ENCODE results near the gene ID1. TPM values are rescaled to one million over a fixed set of nuclear protein-coding genes. Genes with fewer than 3 reads are reported as not detected.
"Not testable (repeated sequence)": the region's sequence is repeated elsewhere in the genome, so short reads cannot be mapped to it uniquely, and the experiment has no call there.

The ID1 gene
- polyA plus RNA-seq, 3 donors = 147 to 215 (median 156) TPM

DNA sequence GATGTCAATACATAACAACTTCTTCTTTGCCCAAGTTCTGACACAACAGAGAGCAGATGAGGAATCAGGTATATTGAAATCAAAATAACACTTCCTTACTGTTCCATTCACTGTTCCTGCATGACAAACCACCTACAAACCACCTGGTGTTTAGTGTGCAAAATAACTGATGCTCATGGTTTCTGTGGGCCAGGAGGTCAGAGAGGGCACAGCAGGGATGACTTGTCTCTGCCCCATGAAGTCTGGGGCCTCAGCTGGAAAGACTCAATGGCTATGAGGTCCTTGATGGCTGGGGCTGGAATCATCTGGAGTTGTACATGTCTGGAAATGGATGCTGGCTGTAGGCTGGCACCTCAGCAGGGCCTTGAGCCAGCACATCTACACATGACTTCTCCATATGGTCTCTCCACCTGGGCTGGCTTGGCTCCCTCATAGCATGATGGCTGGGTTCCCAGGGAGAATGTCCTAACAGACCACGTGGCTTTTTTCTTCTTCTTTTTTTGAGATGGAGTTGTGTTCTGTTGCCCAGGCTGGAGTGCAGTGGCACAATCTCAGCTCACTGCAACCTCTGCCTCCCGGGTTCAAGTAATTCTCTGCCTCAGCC lies 25.2 kb downstream of the ID1 start:
- DNase-seq (ENCODE audit: low read depth in 3 of 3, low spot score in 2 of 3) = no peak

DNA sequence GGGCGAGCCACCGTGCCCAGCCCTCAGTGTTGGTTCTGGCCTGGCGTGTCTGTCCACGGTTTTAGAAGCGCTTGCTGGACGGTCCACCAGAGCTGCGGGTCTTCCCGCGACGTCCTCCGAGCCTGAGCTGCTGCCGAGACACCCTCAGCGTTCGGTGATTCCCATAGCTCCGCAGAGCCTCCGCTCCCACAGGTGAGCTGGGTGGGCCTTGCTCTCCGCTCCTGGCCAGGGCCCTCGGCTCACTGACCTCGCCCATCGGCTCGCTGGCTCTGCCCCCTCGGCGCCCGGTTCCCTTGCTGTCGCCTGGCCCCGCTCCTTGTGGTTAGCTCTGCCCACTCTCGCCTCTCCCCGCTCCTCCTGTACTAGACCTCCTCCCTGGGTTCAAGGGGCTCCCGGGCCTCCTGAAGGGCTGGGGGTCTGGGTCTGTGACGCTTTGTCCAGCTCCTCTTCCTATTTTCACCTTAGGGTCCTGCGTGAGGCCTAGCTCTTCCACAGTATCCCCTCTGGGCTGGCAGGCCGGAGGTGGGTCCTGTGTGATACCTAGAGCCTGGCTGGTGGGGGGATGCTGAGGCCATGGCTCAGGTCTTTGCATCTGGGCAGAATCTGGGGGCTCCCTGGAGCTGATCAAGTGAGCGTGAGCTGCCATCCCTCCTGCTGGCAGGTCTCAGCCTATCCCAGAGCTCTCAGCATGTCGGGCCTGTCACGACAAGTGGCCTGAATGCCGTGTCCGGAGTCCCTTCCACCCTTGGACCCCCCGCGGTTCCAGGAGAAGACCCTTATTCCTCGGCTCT lies 27.7 kb downstream of the ID1 start:
- DNase-seq (ENCODE audit: low read depth in 3 of 3, low spot score in 2 of 3) = no peak

DNA sequence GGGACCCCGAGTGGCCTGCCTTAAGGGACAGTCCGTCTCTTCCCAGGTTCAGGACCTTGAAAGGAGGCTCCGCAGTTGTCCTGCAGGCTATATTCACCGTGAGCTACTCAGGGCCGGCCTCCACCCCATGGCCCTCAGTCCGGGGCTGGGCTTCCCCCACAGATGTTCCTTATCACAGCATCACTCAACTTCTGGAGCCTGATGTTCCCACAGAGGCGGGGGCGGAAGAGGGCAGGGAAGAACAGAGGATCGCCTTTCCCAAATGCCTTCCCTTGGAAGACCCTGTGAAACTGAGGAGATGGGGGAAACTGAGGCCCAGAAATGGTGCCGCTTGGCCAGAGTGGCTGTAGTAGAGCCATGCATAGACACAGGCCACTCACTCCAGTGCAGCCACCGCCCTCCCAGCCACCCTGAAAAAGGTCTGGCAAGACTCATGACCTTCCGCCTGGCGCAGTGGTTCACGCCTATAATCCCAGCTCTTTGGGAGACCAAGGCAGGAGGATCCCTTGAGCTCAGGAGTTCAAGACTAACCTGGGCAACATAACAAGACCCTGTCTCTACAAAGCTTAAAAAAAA lies 28.3 kb downstream of the ID1 start:
- no peak for DNase-seq (ENCODE audit: low read depth in 3 of 3, low spot score in 2 of 3)

DNA sequence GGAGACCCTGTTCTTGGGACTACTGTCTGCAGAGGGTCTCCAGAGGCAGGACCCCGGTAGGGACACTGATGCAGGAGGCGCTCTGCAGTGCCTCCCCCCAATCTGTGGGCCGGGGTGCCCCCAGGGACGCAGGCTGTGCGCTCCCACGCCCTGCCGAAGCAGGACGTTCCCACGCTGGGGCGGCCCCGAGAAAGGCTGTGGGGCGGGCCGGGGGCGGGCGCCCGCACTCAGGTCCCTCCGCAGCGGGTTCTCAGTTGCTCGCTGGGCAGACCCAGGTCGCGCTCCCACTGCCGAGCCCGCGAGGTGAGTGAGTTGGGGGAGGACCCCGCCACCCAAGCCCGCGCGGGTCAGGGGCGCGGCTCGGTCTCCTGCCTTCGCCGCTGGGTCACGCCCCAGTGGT lies 32.6 kb downstream of the ID1 start, which contains the start of gene COX4I2:
Gene COX4I2 (plus strand): TSS at position 253 of the 400 bp plus-strand sequence. CDS start 1,106 bp downstream, outside the sequence.
- no peak for DNase-seq (ENCODE audit: low read depth in 3 of 3, low spot score in 2 of 3)

DNA sequence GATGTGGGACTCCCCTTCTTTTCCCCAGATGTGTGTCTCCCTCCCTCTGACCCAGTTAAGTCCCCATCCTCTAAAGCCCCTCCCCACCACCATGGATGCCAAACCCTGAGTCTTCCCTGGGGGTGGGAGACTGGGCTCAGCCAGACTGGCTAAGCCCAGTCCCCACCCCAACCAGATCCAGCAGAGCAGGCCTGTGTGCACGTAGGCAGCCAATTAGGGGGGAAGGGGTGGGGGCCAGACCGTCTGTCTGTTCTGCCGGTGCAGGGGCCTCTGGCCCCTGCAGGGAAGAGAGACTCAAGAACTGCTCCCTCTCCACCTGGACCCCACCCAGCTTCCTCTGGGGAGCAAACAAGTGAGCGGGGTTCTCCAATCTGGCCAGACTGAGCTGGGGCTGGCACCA lies 33.2 kb downstream of the ID1 start:
- no peak for DNase-seq (ENCODE audit: low read depth in 3 of 3, low spot score in 2 of 3)

DNA sequence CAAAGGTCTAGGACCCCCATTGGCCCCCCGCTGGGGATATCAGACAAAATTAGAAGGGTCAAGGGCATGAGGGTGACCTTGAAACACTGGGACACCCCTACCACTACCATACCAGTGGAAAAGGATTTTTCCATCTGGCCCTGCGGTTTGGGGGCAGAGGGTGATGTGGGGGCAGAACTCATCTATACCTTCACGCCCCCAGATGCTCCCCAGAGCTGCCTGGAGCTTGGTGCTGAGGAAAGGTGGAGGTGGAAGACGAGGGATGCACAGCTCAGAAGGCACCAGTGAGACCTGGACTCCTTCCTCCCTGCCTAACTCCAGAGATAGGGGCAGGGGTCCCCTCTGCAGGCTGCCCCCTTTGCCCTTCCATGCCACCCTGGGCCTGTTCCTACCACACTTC lies 33.7 kb downstream of the ID1 start:
- no peak for DNase-seq (ENCODE audit: low read depth in 3 of 3, low spot score in 2 of 3)

DNA sequence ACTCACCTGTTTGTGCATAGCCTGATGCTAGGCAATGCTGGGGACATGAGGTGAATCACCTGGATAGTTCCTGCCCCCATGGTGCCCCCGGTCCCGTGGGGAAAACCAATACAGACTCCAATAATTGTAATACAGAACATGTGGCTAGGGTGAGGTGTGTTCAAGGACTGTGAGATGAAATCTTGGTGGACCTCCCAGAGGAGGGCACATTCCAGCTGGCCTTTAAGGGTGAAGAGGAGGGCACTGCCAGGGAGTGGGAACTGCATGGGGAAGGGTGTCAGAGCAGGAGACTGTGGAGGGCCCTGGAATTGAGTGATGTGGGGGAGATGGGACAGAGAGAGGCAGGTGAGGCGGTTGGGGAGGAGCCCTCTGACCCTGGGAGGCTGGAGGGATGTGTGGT lies 35.2 kb downstream of the ID1 start:
- DNase-seq (ENCODE audit: low read depth in 3 of 3, low spot score in 2 of 3) = no peak

DNA sequence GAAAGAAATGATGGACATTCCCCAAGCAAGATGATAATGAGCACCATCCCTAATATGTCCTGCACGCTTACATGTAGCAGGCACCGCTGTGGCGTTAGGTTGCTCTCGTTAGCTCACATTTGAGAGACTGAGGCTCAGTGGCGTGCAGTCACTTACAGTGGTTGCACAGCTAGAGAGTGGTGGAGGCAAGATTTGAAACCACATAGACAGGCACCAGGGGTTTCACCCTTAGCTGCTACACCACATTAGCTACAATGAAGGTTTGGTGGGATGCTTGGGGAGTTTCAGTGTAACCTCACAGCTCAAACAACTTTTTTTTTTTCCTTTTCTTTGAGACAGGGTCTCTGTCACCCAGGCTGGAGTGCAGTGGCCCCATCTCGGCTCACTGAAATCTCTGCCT lies 36.3 kb downstream of the ID1 start:
- DNase-seq (ENCODE audit: low read depth in 3 of 3, low spot score in 2 of 3) = no peak

DNA sequence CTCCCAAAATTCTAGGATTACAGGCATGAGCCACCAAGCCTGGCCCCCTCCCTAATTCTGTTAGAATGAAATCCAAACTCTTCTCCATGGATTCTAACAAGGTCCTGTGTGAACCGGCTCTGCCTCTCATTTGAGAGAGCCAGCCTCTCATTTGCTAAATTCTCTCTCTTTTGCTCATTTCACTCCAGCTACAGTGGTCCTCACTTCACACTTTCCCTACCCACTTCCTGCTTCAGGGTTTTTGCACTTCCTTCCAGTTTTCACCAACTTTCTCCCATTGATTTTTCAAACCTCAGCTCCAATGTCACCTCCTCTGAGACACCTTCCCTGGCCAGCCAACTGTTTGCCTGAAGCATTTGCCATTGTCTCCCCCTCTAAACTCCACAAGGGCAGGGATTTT lies 37.7 kb downstream of the ID1 start:
- no peak for DNase-seq (ENCODE audit: low read depth in 3 of 3, low spot score in 2 of 3)

DNA sequence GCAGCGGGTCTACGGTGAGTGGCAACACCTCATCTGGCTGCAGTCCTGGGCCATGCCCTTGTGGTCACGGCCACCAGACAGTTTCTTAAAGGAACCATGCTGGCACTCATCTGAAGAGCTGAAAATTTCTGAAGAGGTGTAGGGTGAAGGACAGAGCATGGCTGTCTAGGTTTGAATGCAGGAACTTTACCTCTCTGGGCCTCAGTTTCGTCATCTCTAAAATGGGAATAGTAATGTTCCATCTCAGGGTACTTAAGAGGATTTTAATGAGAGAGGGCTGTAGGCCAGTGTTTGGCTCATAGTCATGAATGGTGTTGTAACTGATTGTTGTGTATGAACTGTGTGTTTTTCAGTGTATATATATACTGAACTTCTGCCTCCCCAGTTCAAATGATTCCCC lies 38.4 kb downstream of the ID1 start:
- DNase-seq (ENCODE audit: low read depth in 3 of 3, low spot score in 2 of 3) = no peak

DNA sequence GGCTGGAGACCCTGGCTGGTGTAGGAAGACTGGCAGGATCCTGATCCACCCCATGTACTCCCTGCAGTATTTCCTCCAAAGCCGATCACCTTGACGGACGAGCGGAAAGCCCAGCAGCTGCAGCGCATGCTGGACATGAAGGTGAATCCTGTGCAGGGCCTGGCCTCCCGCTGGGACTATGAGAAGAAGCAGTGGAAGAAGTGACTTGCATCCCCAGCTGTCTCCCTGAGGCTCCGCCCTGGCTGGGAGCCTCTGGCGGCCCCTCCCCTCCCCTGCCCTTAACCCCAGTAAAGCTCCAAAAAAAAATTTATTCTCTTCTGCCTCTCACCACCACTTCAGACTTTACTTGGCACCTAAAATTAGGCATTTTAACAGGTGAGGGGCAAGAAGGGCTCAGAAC lies 39.6 kb downstream of the ID1 start:
- no peak for DNase-seq (ENCODE audit: low read depth in 3 of 3, low spot score in 2 of 3)

DNA sequence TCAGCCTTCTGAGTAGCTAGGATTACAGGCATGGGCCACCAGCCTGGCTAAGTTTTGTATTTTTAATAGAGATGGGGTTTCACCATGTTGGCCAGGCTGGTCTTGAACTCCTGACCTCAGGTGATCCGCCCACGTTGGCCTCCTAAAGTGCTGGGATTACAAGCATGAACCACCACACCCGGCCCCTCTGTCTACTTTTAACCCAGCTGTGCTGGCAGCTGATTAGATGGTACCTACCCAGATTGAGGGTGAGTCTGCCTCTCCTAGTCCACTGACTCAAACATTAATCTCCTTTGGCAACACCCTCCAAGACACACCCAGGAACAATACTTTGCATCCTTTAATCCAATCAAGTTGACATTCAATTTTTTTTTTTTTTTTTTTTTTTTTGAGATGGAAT lies 43.0 kb downstream of the ID1 start:
- DNase-seq (ENCODE audit: low read depth in 3 of 3, low spot score in 2 of 3) = not testable (repeated sequence)

DNA sequence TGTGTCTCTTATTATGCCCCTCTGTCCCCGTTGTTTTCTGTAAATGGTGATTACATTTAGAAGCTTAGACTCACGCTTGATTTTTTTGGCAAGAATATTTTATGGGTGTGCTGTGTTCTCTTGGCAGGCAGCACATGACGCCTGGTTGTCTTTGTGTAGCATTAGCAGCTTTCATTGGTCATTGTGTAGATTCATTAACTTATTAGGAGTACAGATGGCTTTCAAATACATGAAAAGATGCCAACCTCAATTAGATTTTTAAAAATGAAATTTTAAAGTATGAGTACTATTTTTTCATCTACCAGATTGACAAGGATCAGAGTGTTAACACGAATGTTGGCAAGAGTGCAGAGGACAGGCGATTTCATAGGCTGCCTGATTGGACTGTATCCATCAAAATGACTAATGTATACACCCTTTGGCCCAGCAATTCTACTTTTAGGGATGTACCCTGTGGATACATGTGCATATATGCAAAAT lies 47.9 kb downstream of the ID1 start:
- DNase-seq (ENCODE audit: low read depth in 3 of 3, low spot score in 2 of 3) = no peak

DNA sequence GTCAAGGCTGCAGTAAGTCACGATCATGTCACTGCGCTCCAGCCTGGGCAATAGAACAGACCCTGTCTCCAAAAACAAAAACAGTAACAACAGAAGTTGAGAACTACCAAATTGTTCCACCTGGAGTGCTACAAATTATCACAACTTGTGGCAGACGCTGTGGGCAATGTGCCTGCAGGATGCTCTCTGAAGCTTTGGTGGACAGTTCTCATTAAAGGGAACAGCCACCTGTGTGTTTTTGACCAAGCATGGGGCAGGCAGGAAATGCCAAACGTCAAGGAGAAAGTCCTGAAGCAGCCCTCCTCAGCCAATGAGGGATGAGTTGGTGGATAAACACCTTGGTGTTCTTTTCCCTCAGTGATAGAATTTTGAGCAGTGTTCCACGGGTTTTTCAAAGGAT lies 48.5 kb downstream of the ID1 start:
- DNase-seq (ENCODE audit: low read depth in 3 of 3, low spot score in 2 of 3) = no peak

DNA sequence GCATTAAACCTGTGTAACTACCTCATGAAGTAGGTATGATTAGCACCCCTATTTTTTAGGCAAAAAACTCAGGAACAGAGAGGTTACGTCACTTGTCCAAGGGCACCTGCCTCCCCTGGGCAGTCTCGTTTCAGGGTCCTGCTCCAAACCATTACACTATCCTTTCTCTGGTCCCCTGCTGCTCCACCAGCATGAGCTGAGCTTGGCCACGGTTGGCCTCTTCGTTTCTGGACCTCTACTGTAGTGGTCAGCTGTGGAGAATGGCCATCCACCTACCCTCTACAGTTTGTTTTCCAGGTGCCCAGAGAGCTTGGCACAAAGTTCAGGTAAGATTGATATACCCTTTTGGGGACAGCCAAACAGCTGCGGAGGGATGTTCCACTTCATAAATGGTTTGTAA lies 49.4 kb downstream of the ID1 start:
- DNase-seq (ENCODE audit: low read depth in 3 of 3, low spot score in 2 of 3) = no peak

Other genes starting within 250 kb of the ID1 start
- not detected for gene DEFB118, start 236.7 kb upstream of the ID1 start, polyA plus RNA-seq (ENCODE audit: insufficient read length in 3 of 3)
- gene DEFB119, start 214.7 kb upstream of the ID1 start, polyA plus RNA-seq (ENCODE audit: insufficient read length in 3 of 3) = not detected
- gene DEFB121, start 199.1 kb upstream of the ID1 start, polyA plus RNA-seq (ENCODE audit: insufficient read length in 3 of 3) = not detected
- gene DEFB123, start 164.7 kb upstream of the ID1 start, polyA plus RNA-seq (ENCODE audit: insufficient read length in 3 of 3) = not detected
- not detected for gene DEFB124, start 130.2 kb upstream of the ID1 start, polyA plus RNA-seq (ENCODE audit: insufficient read length in 3 of 3)
- under 1 TPM; 0.57 to 0.67 (median 0.60) TPM for gene REM1, start 130.0 kb upstream of the ID1 start, polyA plus RNA-seq (ENCODE audit: insufficient read length in 3 of 3)
- gene HM13, start 90.8 kb upstream of the ID1 start, polyA plus RNA-seq (ENCODE audit: insufficient read length in 3 of 3) = 100 to 1,000 TPM; 130 to 147 (median 133) TPM
- gene COX4I2, start 32.6 kb downstream of the ID1 start, polyA plus RNA-seq (ENCODE audit: insufficient read length in 3 of 3) = 1 to 10 TPM; 1.5 to 2.7 (median 2.3) TPM
- 10 to 100 TPM; 71.6 to 82.0 (median 81.4) TPM for gene BCL2L1, start 117.6 kb downstream of the ID1 start, polyA plus RNA-seq (ENCODE audit: insufficient read length in 3 of 3)
- gene TPX2, start 134.0 kb downstream of the ID1 start, polyA plus RNA-seq (ENCODE audit: insufficient read length in 3 of 3) = 10 to 100 TPM; 48.5 to 53.8 (median 51.6) TPM
- under 1 TPM; 0.57 to 0.79 (median 0.62) TPM for gene MYLK2, start 214.1 kb downstream of the ID1 start, polyA plus RNA-seq (ENCODE audit: insufficient read length in 3 of 3)
- 1 to 10 TPM; 3.5 to 6.5 (median 5.3) TPM for gene FOXS1, start 240.3 kb downstream of the ID1 start, polyA plus RNA-seq (ENCODE audit: insufficient read length in 3 of 3)

All from right renal cortex interstitium (tissue), 3 donors.